ENCODE measurements around the gene VAV1.

VAV1 gene

GRCh38 chr19:6886277-6886897 lies 113.9 kb downstream of the VAV1 start:
- no peak overlapping the region for H3K4me3 Mint-ChIP-seq
- ATAC-seq (no peak), DNase-seq (ENCODE audit: low spot score in 2 of 2) (no peak)
- H3K4me1 Mint-ChIP-seq: peaks cover 19% of the 10 kb centered on the region
- H3K36me3 Mint-ChIP-seq: no peaks in the 10 kb centered on the region
- H3K9me3 Mint-ChIP-seq: peaks cover 3% of the 10 kb centered on the region
- H3K27ac Mint-ChIP-seq: no peak overlapping the region

GRCh38 chr19:6887316-6887715 lies 114.8 kb downstream of the VAV1 start, which contains the start of gene ADGRE1:
Gene ADGRE1, plus strand, starts transcription at chr19:6887579. Its CDS starts 30 bp downstream, at chr19:6887609.
- Mint-ChIP-seq H3K27ac (no peak within 1 kb of the TSS), H3K9me3 (peaks cover 3% of the 10 kb centered on the region), H3K4me1 (peaks cover 27% of the 10 kb centered on the region), H3K4me3 (no peak within 1 kb of the TSS), H3K36me3 (no peaks in the 10 kb centered on the region)
- ATAC-seq (no peak), DNase-seq (ENCODE audit: low spot score in 2 of 2) (no peak)

DNA sequence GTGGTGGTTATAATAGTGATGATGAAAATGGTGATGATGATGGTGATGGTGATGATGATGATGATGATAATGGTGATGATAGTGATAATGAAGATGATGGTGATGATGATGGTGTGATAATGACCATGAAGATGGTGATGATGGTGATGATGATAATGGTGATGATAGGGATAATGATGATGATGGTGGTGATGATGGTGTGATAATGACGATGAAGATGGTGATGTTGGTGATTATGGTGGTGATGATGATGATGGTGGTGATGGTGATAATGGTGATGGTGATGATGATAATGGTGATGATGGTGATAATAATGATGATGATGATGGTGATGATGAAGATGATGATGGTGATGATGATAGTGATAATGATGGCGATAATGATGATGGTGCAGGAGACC lies 116.5 kb downstream of the VAV1 start:
- Mint-ChIP-seq H3K4me1 (peaks cover 33% of the 10 kb centered on the region), H3K27ac (no peak overlapping the region), H3K4me3 (no peak overlapping the region), H3K36me3 (no peaks in the 10 kb centered on the region), H3K9me3 (peaks cover 3% of the 10 kb centered on the region)
- ATAC-seq (no peak), DNase-seq (ENCODE audit: low spot score in 2 of 2) (no peak)

GRCh38 chr19:6890401-6890913 lies 117.9 kb downstream of the VAV1 start:
- peaks cover 33% of the 10 kb centered on the region for H3K4me1 Mint-ChIP-seq
- peaks cover 9% of the 10 kb centered on the region for H3K9me3 Mint-ChIP-seq
- DNase-seq (ENCODE audit: low spot score in 2 of 2) (no peak), ATAC-seq (no peak)
- H3K36me3 Mint-ChIP-seq: no peaks in the 10 kb centered on the region
- H3K4me3 Mint-ChIP-seq: no peak overlapping the region
- no peak overlapping the region for H3K27ac Mint-ChIP-seq

DNA sequence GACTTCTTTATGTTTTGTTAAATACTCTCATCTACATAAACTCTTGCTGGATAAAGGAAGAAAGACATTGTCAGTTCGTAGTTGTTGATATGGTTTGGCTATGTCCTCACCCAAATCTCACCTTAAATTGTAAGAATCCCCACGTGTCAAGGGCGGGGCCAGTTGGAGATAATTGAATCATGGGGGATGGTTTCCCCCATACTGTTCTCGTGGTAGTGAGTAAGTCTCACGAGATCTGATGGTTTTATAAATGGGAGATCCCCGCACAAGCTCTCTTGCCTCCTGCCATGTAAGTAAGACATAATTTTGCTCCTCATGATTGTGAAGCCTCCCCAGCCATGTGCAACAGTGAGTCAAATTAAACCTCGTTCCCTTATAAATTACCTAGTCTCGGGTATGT lies 118.4 kb downstream of the VAV1 start:
- Mint-ChIP-seq H3K9me3 (peaks cover 9% of the 10 kb centered on the region), H3K27ac (no peak overlapping the region), H3K4me1 (peaks cover 33% of the 10 kb centered on the region), H3K4me3 (no peak overlapping the region), H3K36me3 (no peaks in the 10 kb centered on the region)
- ATAC-seq (no peak), DNase-seq (ENCODE audit: low spot score in 2 of 2) (no peak)

GRCh38 chr19:6891761-6892385 lies 119.4 kb downstream of the VAV1 start:
- H3K9me3 Mint-ChIP-seq: peaks cover 9% of the 10 kb centered on the region
- DNase-seq (ENCODE audit: low spot score in 2 of 2): no peak
- H3K27ac Mint-ChIP-seq: no peak overlapping the region
- no peak overlapping the region for H3K4me3 Mint-ChIP-seq
- H3K4me1 Mint-ChIP-seq: peaks cover 32% of the 10 kb centered on the region
- ATAC-seq: no peak
- H3K36me3 Mint-ChIP-seq: no peaks in the 10 kb centered on the region

GRCh38 chr19:6894313-6894712 lies 121.8 kb downstream of the VAV1 start:
- ATAC-seq (no peak), DNase-seq (ENCODE audit: low spot score in 2 of 2) (no peak)
- Mint-ChIP-seq H3K4me1 (peaks cover 19% of the 10 kb centered on the region), H3K36me3 (no peaks in the 10 kb centered on the region), H3K27ac (no peak overlapping the region), H3K9me3 (peaks cover 9% of the 10 kb centered on the region), H3K4me3 (no peak overlapping the region)

DNA sequence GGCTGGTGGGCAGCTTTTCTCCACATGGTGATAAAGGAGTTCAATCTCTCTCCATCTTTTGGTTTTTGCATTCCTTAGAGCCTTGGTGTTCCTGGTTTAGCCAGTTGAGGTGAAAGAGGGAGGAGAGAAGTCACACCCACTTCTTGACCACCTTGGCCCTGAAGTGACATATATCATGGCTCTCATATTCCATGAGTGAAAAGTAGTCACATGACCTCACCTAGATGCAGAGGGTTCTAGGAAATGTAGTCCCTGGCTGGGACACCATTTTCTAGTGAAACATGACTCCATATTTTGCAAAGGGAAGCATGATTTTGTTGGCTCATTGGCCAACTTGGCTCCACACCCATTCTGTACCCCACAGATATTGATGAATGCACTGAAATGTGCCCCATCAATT lies 130.9 kb downstream of the VAV1 start:
- Mint-ChIP-seq H3K9me3 (peaks cover 4% of the 10 kb centered on the region), H3K4me3 (no peak overlapping the region), H3K4me1 (no peaks in the 10 kb centered on the region), H3K36me3 (no peaks in the 10 kb centered on the region), H3K27ac (no peak overlapping the region)
- no peak for ATAC-seq
- no peak for DNase-seq (ENCODE audit: low spot score in 2 of 2)

DNA sequence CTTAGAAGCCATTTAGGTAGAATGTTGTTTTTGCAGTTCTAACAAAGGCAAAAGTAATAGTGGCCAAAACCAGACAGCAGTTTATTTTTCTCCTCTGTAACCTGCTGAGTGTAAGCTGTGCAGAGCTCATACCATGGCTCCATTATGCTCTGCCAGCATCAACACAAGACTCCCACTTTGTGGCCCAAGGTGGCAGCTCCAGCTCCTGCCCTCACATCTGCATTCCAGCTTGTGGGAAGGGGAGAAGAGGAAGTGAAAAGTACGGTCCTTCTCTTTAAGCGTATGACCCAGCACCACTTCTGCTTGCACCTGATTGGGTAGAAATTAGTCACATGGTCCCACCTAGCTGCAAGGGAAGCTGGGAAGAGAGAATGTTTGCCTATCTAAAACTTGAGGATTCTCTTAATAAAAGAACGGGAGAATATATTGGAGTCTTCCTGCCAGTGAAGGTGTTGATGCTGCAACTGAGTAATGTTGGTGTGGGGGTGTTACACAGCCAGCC lies 134.1 kb downstream of the VAV1 start:
- ATAC-seq (no peak), DNase-seq (ENCODE audit: low spot score in 2 of 2) (no peak)
- H3K27ac Mint-ChIP-seq: no peak overlapping the region
- no peaks in the 10 kb centered on the region for H3K36me3 Mint-ChIP-seq
- H3K9me3 Mint-ChIP-seq: peaks cover 4% of the 10 kb centered on the region
- H3K4me1 Mint-ChIP-seq: no peaks in the 10 kb centered on the region
- no peak overlapping the region for H3K4me3 Mint-ChIP-seq
